ENCODE measurements around the gene ADAP1. TPM values are rescaled to one million over a fixed set of nuclear protein-coding genes. Genes with fewer than 3 reads are reported as not detected.

Gene ADAP1
- total RNA-seq, 1 donor from 2014 or later: 0.30 TPM

DNA sequence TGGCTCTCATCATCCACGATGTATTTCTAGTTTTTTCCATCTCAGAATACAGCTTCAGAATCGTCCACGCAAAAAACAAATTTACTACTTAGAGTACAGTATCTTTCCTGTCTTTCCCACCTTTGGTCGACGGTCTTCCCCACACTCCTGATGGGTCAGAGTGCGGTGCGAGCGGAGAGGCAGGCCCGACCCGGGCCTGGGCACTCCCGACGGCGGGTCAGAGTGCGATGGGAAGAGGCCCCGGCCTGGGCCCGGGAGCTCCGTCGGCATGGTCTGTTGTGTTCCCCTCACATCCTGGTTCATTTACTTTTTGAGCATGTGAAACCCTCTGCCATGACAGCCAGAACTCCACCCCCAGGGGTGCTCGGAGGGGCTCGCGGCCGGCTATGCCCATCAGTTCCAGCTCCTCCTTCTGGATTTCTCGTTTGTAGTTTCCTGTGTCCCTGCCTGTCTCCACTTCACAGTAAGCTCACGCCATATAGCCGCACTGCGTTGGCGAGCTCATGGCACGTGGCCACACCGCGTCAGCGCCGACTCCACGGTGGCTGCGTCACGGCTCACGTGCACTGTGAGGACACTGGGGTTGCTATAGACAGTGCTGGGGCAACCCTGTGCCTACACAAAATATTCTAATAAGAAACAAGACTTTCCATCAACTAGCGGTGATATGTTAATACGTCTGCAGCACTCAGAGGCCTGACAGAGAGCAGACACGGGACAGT lies 13.0 kb upstream of the ADAP1 start:
- Histone ChIP-seq H3K4me3 (no peak overlapping the region), H3K36me3 (no peaks in the 10 kb centered on the region), H3K4me1 (peaks cover 9% of the 10 kb centered on the region), H3K27ac (no peak overlapping the region), H3K4me2 (no peak overlapping the region), H3K79me2 (ENCODE audit: low read depth) (peaks cover 17% of the 10 kb centered on the region), H3K9me3 (ENCODE audit: low read depth) (no peaks in the 10 kb centered on the region), H2AFZ (replicated peaks) (no peak overlapping the region), H4K20me1 (ENCODE audit: low read depth) (peaks cover 21% of the 10 kb centered on the region), H3K9ac (no peak overlapping the region), H3F3A (ENCODE audit: low read depth) (peaks cover 4% of the 10 kb centered on the region), H3K27me3 (no peaks in the 10 kb centered on the region)
- Mint-ChIP-seq H3K4me1 (peaks cover 12% of the 10 kb centered on the region), H3K27ac (no peak overlapping the region), H3K9me3 (no peaks in the 10 kb centered on the region), H3K4me3 (no peak overlapping the region), H3K27me3 (ENCODE audit: insufficient read depth, low read depth) (peaks cover 8% of the 10 kb centered on the region), H3K36me3 (peaks cover 13% of the 10 kb centered on the region)
- DNase-seq (ENCODE audit: low spot score): no peak
- TF ChIP-seq, protein P1, sequence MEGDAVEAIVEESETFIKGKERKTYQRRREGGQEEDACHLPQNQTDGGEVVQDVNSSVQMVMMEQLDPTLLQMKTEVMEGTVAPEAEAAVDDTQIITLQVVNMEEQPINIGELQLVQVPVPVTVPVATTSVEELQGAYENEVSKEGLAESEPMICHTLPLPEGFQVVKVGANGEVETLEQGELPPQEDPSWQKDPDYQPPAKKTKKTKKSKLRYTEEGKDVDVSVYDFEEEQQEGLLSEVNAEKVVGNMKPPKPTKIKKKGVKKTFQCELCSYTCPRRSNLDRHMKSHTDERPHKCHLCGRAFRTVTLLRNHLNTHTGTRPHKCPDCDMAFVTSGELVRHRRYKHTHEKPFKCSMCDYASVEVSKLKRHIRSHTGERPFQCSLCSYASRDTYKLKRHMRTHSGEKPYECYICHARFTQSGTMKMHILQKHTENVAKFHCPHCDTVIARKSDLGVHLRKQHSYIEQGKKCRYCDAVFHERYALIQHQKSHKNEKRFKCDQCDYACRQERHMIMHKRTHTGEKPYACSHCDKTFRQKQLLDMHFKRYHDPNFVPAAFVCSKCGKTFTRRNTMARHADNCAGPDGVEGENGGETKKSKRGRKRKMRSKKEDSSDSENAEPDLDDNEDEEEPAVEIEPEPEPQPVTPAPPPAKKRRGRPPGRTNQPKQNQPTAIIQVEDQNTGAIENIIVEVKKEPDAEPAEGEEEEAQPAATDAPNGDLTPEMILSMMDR (IDR thresholded peaks at IDR 0.05): no peak
- no peak for TF ChIP-seq EZH2phosphoT487 (IDR thresholded peaks at IDR 0.05)
- no peak for TF ChIP-seq EZH2 (IDR thresholded peaks at IDR 0.05)

DNA sequence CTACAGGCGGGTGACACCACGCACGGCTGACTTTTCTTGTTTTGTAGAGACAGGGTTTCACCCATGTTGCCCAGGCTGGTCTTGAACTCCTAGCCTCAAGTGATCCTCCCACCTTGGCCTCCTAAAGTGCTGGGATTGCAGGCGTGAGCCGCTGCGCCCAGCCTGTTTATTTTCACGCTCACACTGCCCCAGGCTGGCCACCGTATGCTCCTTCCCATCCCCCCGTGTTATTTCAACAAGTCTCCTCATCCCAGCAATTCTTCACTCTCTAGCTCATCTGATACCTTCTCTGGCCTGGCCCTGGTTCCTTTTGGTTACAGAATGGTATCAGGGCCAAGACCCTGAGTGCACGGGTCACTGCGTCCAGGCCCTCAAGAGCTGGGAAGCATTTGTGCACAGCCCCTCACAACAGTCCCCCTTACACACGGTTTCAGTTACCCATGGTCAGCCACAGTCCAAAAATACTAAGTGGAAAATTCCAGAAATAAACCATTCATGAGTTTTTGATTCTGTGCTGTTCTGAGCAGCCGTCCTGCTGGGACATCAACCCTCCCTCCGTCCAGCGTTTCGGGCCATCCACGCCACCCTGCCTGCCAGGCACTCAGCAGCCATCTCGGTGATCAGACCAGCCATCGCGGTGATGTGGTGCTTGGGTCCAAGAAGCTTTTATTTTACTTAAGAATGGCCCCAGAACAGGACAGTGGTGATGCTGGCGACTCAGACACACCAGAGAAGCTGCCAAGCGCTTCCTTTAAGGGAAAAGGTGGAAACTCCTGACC lies 12.0 kb upstream of the ADAP1 start:
- Histone ChIP-seq H3K36me3 (no peaks in the 10 kb centered on the region), H3K79me2 (ENCODE audit: low read depth) (peaks cover 8% of the 10 kb centered on the region), H3K4me1 (peaks cover 9% of the 10 kb centered on the region), H3K4me3 (no peak overlapping the region), H3K9ac (no peak overlapping the region), H3K27ac (no peak overlapping the region), H2AFZ (replicated peaks) (no peak overlapping the region), H3K4me2 (no peak overlapping the region), H3F3A (ENCODE audit: low read depth) (peaks cover 4% of the 10 kb centered on the region), H4K20me1 (ENCODE audit: low read depth) (peaks cover 20% of the 10 kb centered on the region), H3K27me3 (no peaks in the 10 kb centered on the region), H3K9me3 (ENCODE audit: low read depth) (no peaks in the 10 kb centered on the region)
- Mint-ChIP-seq H3K27ac (no peak overlapping the region), H3K36me3 (peaks cover 13% of the 10 kb centered on the region), H3K9me3 (no peaks in the 10 kb centered on the region), H3K4me3 (no peak overlapping the region), H3K4me1 (peaks cover 14% of the 10 kb centered on the region), H3K27me3 (ENCODE audit: insufficient read depth, low read depth) (peaks cover 9% of the 10 kb centered on the region)
- TF ChIP-seq EZH2 (IDR thresholded peaks at IDR 0.05) (no peak), EZH2phosphoT487 (IDR thresholded peaks at IDR 0.05) (no peak)
- TF ChIP-seq, protein P1 (IDR thresholded peaks at IDR 0.05): no peak
- no peak for DNase-seq (ENCODE audit: low spot score)

DNA sequence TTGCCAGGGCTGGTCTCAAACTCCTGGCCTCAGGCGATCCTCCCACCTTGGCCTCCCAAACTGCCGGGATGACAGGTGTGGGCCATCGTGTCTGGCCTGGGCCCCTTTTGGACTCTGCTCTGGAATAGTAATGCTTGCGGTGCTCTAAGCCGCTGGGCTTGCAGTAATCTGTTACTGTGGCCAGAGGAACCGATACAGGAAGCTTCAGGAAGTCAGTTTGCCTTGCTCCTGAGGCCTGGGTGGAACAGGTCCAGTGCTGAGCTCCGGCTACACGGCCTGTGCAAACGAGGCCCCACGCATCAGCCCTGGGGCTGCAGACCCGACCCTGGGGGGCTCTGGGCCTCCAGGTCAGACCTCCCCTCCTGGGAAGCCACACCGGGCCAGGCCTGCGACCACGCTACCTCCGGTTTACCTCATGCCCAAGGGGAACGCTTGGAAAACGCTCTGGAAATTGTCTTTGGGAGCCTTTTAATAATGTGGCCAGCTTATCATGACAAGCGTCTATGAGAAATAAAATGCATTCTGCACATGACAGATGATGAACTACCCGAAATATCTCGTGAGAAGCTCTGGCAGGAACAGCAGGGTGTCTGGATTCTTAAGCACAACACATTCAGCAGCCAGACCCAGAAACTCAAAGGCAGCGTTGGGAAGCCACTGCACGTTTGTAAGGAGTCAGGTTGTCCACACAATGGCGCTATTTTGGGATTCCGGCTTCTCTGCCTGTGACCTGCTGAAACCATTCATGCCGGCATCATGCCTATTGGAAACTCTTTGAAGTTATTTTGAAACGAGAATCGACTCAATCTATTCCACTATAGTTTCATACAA lies 10.1 kb upstream of the ADAP1 start:
- H3K27me3 Mint-ChIP-seq (ENCODE audit: insufficient read depth, low read depth): peaks cover 15% of the 10 kb centered on the region
- Histone ChIP-seq H3K27ac (no peak overlapping the region), H2AFZ (replicated peaks) (no peak overlapping the region), H3K4me1 (peaks cover 9% of the 10 kb centered on the region), H3F3A (ENCODE audit: low read depth) (peaks cover 4% of the 10 kb centered on the region), H3K4me2 (no peak overlapping the region), H3K36me3 (no peaks in the 10 kb centered on the region), H3K27me3 (no peaks in the 10 kb centered on the region), H3K9me3 (ENCODE audit: low read depth) (no peaks in the 10 kb centered on the region), H3K79me2 (ENCODE audit: low read depth) (no peaks in the 10 kb centered on the region), H4K20me1 (ENCODE audit: low read depth) (peaks cover 11% of the 10 kb centered on the region), H3K4me3 (no peak overlapping the region), H3K9ac (no peak overlapping the region)
- H3K9me3 Mint-ChIP-seq: no peaks in the 10 kb centered on the region
- H3K36me3 Mint-ChIP-seq: peaks cover 10% of the 10 kb centered on the region
- peaks cover 13% of the 10 kb centered on the region for H3K4me1 Mint-ChIP-seq
- no peak overlapping the region for H3K4me3 Mint-ChIP-seq
- DNase-seq (ENCODE audit: low spot score): peak; percentile 82
- no peak overlapping the region for H3K27ac Mint-ChIP-seq
- TF ChIP-seq EZH2 (IDR thresholded peaks at IDR 0.05) (no peak), EZH2phosphoT487 (IDR thresholded peaks at IDR 0.05) (no peak)
- TF ChIP-seq, protein P1 (IDR thresholded peaks at IDR 0.05): peak; percentile 55
